Neural cell (in vitro differentiated cells): ENCODE data around the gene RAD51B.
"Not testable (repeated sequence)": the region's sequence is repeated elsewhere in the genome, so short reads cannot be mapped to it uniquely, and the experiment has no call there.

Experiments
- CTCF ChIP-seq: fragments of 450-650 bp; IDR thresholded peaks from 2 replicates; pipeline ENCODE4 v1.5.1; 2014; ENCODE audit warnings: antibody characterized with exemption, mild to moderate bottlenecking, moderate library complexity; ENCODE audit not compliant: poor library complexity, severe bottlenecking
- POLR2AphosphoS5 ChIP-seq: IDR thresholded peaks from 2 replicates; pipeline ENCODE4 v1.6.1; 2012
- REST ChIP-seq: IDR thresholded peaks from 2 replicates; pipeline ENCODE4 v1.6.1; 2012; ENCODE audit warnings: borderline replicate concordance

GRCh38 chr14:68048815-68049214, 229.2 kb downstream of the RAD51B start:
- TF ChIP-seq CTCF, POLR2AphosphoS5, REST: not testable (repeated sequence)
